DLD1 (cell line): ENCODE data around the gene RELL2.
"Not testable (repeated sequence)": the region's sequence is repeated elsewhere in the genome, so short reads cannot be mapped to it uniquely, and the experiment has no call there.

Experiments
- in situ Hi-C: cut with HindIII; loops from 2 replicates; pipeline ENCODE4 v1.10.0; 2017; ENCODE audit warnings: low sequenced_read_pairs

Gene RELL2, protein sequence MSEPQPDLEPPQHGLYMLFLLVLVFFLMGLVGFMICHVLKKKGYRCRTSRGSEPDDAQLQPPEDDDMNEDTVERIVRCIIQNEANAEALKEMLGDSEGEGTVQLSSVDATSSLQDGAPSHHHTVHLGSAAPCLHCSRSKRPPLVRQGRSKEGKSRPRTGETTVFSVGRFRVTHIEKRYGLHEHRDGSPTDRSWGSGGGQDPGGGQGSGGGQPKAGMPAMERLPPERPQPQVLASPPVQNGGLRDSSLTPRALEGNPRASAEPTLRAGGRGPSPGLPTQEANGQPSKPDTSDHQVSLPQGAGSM

DNA sequence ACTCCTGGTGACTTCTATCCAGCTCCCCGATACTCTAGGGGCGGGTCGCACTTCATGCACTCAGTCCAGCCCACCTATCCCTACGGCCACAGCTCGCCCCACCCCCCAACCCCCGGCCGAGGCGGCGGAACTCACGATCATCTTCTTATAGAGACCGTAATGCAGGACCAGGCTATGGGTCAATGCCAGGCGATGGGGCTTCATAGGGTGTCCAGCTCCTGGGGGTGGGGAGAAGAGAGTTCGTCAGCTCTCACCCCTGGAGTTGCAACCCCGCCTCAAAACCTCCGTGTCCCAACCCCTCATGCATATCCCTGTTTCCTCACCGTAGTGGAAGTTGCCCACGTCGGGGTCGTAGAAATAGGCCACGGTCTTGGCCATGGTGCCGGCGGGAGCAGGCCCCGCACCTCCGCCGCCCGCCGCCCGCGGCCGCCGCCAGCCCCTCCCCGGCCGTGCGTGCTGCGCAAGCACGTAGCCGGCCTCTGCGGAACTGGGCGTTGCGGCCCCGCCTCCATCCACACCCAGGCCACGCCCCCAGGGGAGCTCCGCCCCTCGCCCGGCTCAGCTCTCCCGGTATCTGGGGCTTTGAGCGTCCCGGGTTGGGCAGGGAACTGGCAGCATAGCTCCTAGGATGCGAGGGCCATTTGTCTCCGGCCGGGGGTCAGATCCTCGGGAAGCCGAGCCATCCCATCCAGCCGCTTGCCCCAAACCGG lies at the start of gene RELL2, which contains the start of gene HDAC3:
Gene RELL2, plus strand, starts transcription at position 585 of the 710 bp plus-strand sequence. CDS start 1,229 bp downstream, outside the sequence.
Gene HDAC3, minus strand, starts transcription at position 437 of the 710 bp plus-strand sequence. Its CDS starts 59 bp downstream, at position 378.
- in situ Hi-C loops = no loop called here

DNA sequence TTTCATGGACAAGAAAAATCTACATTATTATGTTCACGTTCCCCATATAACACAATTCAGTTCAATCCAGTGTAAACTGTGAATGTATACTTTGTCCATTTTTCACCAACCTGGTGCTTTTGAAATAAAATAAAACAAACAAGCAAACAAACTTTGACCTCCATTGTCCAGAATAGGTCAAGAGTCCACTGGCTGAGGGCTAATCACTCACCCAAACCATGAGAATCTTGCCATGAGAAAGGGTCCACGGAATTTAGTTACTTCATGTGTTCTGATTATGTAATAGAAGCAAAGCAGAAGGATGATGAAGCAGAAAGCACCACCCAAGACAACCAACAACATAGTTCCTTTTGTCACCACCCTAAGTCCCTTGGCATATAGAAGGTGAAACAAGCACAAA lies 46.7 kb upstream of the RELL2 start:
- in situ Hi-C loops = no loop called here

DNA sequence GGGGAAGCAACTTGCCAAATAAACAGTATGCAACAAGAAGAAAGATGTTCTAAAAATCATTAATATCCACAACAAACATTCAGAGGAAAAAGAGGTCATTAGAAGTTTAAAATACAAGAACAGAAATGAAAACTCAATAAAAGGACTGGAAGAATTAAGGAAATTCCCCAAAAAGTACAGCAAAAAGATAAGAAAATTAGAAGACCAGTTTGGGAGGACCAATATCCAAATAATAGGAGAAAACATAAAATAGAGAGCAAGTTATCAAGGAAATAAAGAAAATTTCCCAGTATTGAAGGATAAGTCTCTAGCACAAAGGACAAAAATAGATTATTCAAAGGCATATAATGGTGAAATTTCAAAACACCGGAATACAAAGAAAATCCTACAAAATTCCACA lies 39.9 kb upstream of the RELL2 start:
- in situ Hi-C loops = no loop called here

DNA sequence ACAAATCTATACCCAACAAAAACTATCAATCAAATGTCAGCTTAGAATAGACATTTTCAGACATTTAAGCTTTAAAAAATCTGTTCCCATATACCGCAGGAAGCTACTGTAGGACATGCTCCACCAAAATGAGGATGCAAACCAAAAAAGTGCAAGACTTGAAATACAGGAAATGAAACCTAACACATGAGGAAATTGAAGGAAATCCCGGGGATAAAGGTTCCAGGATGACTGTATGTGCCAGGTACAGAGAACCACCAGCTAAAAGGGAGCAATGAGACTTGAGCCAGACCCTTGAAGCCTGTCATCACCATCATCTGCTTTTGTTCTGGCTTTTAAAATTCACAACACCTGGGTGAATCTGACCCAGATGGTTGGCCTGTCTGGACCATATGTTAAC lies 39.4 kb upstream of the RELL2 start:
- in situ Hi-C loops = no loop called here

DNA sequence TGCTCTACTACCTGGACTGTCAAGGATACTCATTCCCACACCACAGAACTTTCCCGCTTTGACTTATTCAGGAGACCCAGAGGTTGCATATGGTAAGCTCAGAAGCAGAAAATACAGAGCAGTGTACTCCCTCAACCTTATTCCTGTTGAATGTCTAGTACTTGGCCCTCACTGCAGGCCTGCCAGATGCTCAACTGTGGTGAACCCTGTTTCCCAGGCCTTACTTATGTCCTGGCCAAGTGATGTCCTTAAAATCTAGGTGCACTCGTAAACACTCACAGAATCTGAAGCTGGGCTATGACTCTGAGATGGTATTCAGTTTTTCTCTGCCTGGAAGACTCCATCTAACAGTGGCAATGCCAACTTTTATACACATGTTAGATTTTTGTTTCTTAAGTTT lies 39.0 kb upstream of the RELL2 start:
- in situ Hi-C loops = no loop called here

DNA sequence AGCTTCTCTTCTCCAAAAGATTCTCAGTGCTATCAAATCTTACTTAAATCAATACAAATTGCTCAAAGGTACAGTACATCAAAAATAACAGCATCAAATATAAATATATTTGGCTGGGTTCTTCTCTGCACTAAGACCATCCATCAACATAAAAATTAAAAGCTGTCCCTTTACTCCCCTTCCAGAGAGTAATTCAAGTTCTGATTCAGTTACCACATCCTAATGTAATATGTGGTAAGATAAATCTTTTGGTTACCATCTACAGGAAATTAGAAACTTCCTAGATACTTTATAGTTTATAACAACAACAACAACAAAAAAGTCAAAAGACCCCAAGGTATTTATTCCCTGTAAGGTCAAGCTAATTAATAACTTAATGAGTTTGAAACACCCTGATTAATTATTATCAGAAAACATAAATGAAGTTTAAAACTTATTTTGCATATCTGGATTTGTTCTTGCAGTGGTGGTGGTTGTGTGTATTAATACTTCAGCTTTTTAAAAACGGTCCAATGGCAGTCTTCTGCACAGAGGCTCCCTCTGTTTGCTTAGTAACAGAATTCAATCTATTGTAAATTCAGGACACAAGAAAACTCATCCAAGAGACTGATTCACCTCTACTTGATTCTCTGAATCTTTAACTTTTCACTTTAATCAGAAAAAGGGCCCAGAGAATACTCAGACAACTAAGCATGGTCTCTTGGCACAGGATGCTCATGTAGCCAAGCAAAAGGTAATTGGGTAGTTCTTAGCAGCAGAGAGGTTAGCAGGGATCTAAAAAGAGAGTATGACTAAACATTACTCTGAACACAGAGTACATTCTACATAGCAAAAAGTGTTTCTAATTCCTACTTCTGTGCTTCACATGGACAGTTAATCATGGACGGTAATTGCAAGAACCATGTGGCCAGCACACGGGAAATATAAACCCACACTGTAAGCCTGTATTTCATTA lies 38.1 kb upstream of the RELL2 start:
- in situ Hi-C loops = no loop called here

DNA sequence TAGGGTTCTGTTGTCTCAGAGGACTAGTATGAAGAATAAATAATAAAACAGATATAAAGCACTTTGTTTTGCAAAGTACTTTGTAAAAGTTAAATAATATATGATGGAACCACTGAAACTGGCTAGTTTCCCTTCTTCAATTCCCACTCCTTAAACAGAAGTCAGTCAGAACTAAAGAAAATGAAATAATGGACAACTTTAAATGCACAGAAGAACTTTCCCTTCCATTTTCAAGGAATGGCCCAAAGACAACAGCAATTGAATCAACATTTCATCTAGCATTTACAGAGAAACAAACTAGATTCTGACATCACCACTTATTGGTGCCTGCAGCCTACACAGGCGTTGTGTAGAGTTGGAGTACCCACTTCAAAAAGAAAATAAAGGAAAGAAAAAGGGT lies 34.2 kb upstream of the RELL2 start:
- in situ Hi-C loops = no loop called here

DNA sequence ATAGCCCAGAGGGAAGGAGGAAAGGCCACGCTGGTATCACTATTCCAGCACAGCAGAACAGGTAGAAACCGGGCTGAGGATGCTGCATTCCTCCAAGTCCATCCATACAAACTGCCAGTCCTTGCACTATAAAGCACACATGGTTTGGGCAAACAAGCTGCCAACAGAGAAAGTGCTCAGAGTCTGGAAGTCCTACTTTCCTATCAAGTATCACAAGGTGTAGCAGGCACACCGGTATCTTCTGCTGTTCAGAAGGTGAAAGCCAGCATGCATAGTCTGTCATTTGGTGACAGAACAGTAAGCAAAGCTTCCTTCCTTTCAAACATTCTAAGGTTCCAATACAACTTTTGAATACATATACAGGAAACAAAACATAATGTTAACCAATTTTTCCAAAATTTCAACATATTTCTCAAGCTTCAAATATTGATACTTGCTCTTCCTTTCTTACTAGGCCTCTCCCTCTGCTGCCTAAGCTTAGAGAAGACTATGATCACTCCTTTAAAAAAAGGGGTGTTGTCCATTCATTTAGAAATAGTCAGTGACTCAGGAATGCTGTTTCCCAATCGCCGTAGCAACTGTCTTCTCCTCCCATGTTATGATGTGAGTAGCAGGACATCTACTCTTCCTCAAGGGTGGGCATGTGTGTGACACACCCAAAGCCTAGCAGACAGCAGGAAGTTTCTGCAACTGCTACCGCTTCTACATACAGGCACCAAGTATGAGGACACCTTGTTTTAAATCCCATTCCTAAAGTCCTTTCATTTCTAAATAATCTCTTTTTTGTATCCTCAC lies 32.7 kb upstream of the RELL2 start:
- in situ Hi-C loops = no loop called here

DNA sequence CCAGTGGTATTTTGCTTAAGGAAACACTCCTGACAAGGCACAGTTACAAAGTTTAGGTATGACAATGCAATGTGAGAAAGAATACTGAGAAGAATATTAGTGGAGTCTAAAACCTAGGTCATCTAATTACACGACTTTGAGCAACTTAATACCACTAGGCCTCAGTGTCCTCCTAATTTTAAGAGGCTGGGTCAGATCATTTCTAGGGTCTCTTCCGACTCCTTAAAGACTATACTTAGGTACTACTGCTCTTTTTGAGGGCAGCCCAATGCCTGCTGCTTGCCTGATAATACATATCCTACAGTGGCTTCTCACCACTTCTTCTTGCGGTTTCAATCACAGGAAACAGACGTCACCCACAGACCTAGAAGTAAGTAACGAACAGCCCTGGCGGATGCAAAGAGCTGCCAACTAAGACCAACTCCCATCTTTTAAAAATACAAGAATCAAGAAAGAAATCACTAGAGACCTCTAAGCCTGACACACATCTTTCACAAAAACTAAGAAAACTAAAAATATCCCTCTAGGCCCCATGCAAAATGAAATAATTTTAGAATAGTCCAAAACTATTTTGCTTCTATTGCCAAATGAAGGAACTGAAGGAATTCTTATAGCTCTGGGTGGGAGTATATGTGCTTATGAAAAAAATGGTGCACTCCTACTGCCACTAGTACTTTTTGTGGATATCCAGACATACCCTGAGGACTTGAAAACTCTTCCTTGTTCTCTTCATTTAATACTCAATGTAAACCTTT lies 31.1 kb upstream of the RELL2 start:
- in situ Hi-C loops = no loop called here

DNA sequence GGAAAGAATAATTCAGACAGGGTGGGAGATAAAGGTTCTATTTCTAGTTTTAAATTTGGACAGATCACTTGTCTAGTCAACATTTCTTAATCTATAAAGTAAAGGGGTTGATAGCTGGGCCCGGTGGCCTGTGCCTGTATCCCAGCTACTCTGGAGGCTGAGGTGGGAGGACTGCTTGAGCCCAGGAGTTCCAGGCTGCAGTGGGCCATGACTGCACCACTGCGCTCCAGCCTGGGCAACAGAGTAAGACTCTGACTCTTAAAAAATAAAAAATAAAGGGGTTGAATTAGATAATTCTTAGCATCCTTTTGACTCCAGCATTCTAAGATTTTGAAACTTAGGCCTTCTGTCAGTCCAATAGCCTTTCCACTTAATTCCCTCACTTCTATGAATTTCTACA lies 28.8 kb upstream of the RELL2 start:
- in situ Hi-C loops = no loop called here

DNA sequence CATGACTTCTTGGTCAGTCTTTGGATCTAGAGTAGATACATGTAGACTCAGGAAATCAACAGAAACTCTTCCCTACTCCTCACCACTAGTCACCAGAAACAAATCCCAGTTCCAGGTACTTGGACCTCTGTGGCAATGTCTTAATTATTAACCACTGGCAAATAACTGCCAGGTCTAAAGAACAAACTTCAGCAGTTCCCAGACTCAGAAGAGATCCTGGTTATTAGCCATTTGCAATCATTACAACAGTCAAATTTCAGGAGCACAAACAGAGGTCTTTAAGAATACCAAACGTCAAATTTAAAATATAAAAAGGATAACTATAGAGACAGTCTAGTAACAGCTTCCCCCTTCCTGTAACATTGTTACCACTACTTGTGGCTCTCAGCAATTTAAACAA lies 28.2 kb upstream of the RELL2 start:
- in situ Hi-C loops = no loop called here

DNA sequence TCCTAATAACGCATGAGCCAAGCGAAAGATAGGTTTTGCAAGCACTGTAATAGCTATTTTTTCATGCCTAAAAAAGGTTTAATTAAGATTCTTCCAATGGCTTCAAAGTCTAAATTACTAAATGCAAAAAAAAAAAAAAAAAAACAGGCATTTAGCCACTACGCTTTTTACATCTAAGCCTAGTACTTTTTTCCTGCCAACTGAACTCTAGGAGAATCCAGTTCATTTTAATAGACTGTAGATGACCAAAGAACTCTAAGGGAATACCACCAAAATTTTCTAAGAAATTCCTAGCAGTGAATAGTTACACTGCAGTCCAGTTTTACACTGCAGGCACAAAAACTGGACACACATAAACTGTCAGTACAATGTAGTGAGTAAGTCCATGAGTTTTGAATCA lies 27.8 kb upstream of the RELL2 start:
- in situ Hi-C loops = no loop called here

DNA sequence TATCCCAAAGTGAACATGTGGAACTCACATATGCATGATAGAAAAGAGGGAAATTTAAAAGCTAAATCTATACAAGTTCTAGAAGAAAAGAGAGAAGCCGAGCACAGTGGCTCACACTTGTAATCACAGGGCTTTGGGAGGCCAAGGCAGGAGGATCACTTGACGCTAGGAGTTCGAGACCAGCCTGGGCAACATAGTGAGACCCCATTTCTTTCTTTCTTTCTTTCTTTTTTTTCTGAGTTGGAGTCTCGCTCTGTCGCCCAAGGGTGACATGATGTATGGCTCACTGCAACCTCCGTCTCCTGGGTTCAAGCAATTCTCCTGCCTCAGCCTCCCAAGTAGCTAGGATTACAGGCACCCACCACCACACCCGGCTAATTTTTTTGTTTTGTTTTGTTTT lies 26.9 kb upstream of the RELL2 start:
- in situ Hi-C loops = not testable (repeated sequence)

DNA sequence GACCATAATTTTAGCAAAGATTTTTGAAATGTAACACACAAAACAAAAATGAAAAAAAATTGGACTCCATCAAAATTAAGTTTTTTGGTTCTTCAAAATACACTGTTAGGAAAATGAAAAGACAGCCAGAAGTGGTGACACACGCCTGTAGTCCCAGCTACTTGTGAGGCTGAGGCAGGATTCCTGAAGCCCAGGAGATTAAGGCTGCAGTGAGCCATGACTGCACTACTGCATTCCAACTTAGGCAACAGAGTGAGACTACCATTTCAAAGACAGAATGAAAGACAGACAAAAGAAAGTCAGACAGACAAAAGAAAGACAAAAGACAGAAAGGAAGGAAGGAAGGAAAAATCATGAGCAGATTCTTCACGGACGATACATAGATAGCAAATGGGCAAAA lies 25.5 kb upstream of the RELL2 start:
- in situ Hi-C loops = no loop called here

DNA sequence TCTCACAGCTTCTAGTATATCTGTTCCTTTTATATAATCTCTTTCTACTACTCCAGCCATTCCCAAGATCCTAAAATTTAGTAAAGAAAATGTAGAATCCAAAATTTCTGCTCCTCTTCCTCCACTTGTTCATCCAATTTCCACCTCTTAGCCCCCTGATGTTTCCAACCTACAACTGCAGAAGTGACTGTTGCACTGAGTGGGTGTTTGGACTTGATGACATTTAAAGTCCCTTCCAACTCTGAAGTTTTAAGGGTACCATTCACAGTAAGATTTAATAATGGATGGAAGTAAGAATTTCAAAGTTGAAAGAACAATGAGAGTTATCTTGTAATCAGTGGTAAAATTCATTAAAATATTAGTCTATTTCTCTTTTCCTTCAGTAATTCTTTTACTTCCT lies 23.5 kb upstream of the RELL2 start:
- in situ Hi-C loops = no loop called here

DNA sequence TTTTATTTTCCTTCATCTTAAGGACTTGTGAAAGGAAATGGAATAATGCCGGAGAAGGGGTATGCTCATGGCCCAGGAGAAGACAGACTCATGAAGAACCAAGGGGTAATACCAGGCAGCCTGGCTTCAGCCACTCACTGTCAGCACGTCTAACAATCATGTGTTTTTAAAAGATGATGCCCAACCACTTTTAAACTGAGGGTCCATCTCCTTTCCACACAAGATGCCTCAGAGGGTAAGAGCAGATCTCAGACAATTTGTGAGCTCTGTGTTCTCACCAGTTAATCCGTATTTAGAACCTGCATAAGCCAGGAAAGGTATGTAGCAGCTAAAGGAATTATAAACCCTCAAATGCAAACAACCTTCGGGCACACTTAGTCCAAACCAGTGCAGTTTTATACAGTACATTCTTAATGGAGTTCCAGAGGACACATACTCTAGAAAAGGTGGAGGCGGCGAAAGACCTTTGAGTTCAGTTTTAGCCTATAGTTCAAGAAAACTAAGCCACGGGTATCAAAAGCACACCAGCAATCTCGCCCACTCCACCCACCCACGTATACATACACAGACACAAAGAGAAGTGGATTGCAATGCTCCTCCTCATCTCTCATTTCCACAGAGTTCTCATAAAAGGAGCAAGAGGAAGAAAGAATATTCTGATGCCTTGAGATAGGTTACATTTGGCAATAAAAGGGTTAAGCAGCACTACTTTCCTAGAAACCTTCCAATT lies 20.6 kb upstream of the RELL2 start:
- in situ Hi-C loops = no loop called here

DNA sequence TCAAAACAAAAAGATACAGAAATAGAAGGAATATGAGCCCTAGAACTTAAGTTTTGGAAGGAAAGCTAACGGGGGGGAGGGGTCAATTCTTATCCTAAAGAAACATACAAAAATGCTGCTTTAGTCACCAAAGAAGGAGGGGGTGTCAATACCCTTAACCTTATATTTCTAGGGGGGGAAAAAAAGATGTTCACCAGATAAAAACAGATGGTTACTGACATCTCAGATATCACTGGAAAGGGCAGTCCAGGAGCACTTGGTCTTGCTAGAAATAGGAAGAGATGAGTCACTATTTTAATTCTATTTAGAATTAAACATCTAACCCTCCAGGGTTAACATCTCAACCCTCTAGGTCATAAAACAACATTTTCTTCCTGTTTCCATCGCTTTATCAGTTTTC lies 19.7 kb upstream of the RELL2 start:
- in situ Hi-C loops = no loop called here

DNA sequence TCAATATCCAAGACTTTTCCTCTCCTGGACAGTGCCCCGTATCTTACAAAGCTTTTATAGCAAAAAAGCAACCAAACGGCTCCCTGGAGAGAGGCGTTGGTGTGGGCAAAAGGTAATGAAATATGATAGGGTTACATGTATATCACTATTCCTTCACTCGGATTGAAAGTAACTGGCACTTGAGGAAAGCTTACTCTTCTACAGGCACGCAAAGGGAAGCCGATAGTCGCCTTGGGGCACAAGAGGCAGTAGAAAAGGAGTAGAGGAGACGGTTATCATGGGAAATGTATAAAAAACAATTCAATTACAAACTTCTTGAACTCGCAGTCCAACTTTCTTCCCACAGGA lies 19.1 kb upstream of the RELL2 start:
- in situ Hi-C loops = no loop called here
